HepG2 (cell line): ENCODE data around the gene FALEC. TPM values are rescaled to one million over a fixed set of nuclear protein-coding genes. Genes with fewer than 3 reads are reported as not detected.
A peak's percentile ranks its signal among the peaks of the same experiment; 100 is the strongest.

Source experiments
- CTCF ChIP-seq: sonication (generic); formaldehyde crosslinking; IDR thresholded peaks from 2 replicates; pipeline ENCODE4 v1.5.0; 2020; ENCODE audit warnings: mild to moderate bottlenecking, missing genetic modification reagents, moderate library complexity
- ELF3 ChIP-seq: IDR thresholded peaks from 2 replicates; pipeline ENCODE4 v1.6.1; 2016; ENCODE audit warnings: missing genetic modification reagents, missing compliant biosample characterization
- HNF1B ChIP-seq: sonication (generic); formaldehyde crosslinking; IDR thresholded peaks from 2 replicates; pipeline ENCODE4 v1.5.1; 2020; ENCODE audit warnings: mild to moderate bottlenecking, moderate library complexity, missing genetic modification reagents
- REPIN1 ChIP-seq: sonication (generic); formaldehyde crosslinking; IDR thresholded peaks from 2 replicates; pipeline ENCODE4 v1.8.0; 2022; ENCODE audit warnings: missing genetic modification reagents, low read depth, mild to moderate bottlenecking, borderline replicate concordance
- SOX13 ChIP-seq, 3 experiments: fragments of 450-650 bp in 1 of 3; sonication (generic) in 1 of 3; formaldehyde crosslinking in 1 of 3; IDR thresholded peaks in 2 of 3; conservative IDR thresholded peaks in 1 of 3; 2 replicates each; pipeline versions ENCODE4 v1.5.0 to v1.6.1; 2016 to 2020; ENCODE audit warnings: antibody characterized with exemption in 1 of 3, mild to moderate bottlenecking in 1 of 3, missing compliant biosample characterization in 1 of 3, missing genetic modification reagents in 1 of 3, moderate library complexity in 1 of 3
- ZNF225 ChIP-seq: sonication (generic); formaldehyde crosslinking; IDR thresholded peaks from 2 replicates; pipeline ENCODE4 v1.4.0; 2020; ENCODE audit warnings: mild to moderate bottlenecking, missing genetic modification reagents
- ZNF331 ChIP-seq: sonication (generic); formaldehyde crosslinking; IDR thresholded peaks from 2 replicates; pipeline ENCODE4 v1.4.0; 2020; ENCODE audit warnings: missing genetic modification reagents
- ZNF768 ChIP-seq: sonication (generic); formaldehyde crosslinking; IDR thresholded peaks from 2 replicates; pipeline ENCODE4 v1.4.0; 2020; ENCODE audit warnings: missing genetic modification reagents
- ZNF850 ChIP-seq: sonication (generic); formaldehyde crosslinking; conservative IDR thresholded peaks from 2 replicates; pipeline ENCODE4 v1.9.0; 2021; ENCODE audit warnings: mild to moderate bottlenecking, missing genetic modification reagents
- polyA plus RNA-seq, 8 experiments: library from polyadenylated mRNA; depleted of rRNA in 3 of 8; stranded (reverse) in 7 of 8; unstranded in 1 of 8; fragments of >200 nt; fragmentation: Illumina TruSeq in 4 of 8; extraction: Trizol in 4 of 8; gene quantifications; 2 replicates each; pipeline versions ENCODE4 v1.2.1 to v1.2.3, GENCODE V29; 2011 to 2016; ENCODE audit warnings: low read depth in 4 of 8, missing spikeins in 1 of 8, mixed read lengths in 1 of 8; ENCODE audit not compliant: insufficient read depth in 1 of 8
- total RNA-seq, 5 experiments: library from RNA; depleted of rRNA; stranded (reverse); fragments of >200 nt; fragmentation: Illumina TruSeq; extraction: Trizol; gene quantifications; 2 replicates each; pipeline ENCODE4 v1.2.3, GENCODE V29; 2016; ENCODE audit warnings: low read depth in 1 of 5

FALEC gene
- total and polyA plus RNA-seq, 2 of the 13 experiments (the other 11 are each of a cell fraction or from before 2014, with no cell fraction given): 0.33 to 0.71 TPM

GRCh38 chr1:150560576-150561253 lies 45.2 kb downstream of the FALEC start (continued):
- TF ChIP-seq ZNF331 (peak; percentile 29), ELF3 (CRISPR knock-in tag) (0 out of 2 replicates have a peak, but pooled peaks have one; percentile 34), ZNF225 (CRISPR knock-in tag) (no peak), ZNF768 (CRISPR knock-in tag) (peak; percentile 7; the same call in 1 of the 2 replicates), REPIN1 (CRISPR knock-in tag) (0 out of 2 replicates have a peak, but pooled peaks have one; percentile 31), SOX13 (IDR thresholded peaks at IDR 0.05) (no peak), SOX13 (CRISPR knock-in tag; conservative IDR thresholded peaks at IDR 0.05 in 1 of 2, IDR thresholded peaks at IDR 0.05 in 1 of 2) (no peak), CTCF (peak; percentile 91), ZNF850 (CRISPR knock-in tag) (no peak), HNF1B (CRISPR knock-in tag) (0 out of 2 replicates have a peak, but pooled peaks have one; percentile 12)
